HG03457 (cell line): ENCODE measurements around the gene MAMLD1.

Experiments
- ATAC-seq: cut with Tn5 transposase; IDR thresholded peaks from one replicate; pipeline ENCODE4 v1.9.1; 2021; ENCODE audit warnings: moderate number of reproducible peaks; ENCODE audit not compliant: unreplicated experiment

MAMLD1 gene

GRCh38 chrX:150352114-150352513 lies 11.0 kb upstream of the MAMLD1 start:
- ATAC-seq, result no peak

- ATAC-seq, result no peak
Measured at GRCh38 chrX:150352581-150352980, 10.5 kb upstream of the MAMLD1 start.

GRCh38 chrX:150355913-150356312 lies 7.2 kb upstream of the MAMLD1 start:
- no peak for ATAC-seq

GRCh38 chrX:150357790-150358189 lies 5.3 kb upstream of the MAMLD1 start:
- ATAC-seq, result no peak

- no peak for ATAC-seq
Measured at GRCh38 chrX:150358651-150359050, 4.5 kb upstream of the MAMLD1 start.

GRCh38 chrX:150360331-150360730 lies 2.8 kb upstream of the MAMLD1 start:
- ATAC-seq, result no peak

GRCh38 chrX:150361070-150361776 lies 1.9 kb upstream of the MAMLD1 start:
- no peak for ATAC-seq

GRCh38 chrX:150361777-150362351 lies 1.3 kb upstream of the MAMLD1 start:
- no peak for ATAC-seq

- no peak for ATAC-seq
Measured at GRCh38 chrX:150363561-150364346, 637 bp downstream of the MAMLD1 start.

- no peak for ATAC-seq
Measured at GRCh38 chrX:150364347-150365050, 1.4 kb downstream of the MAMLD1 start.

- no peak for ATAC-seq
Measured at GRCh38 chrX:150365051-150365989, 2.2 kb downstream of the MAMLD1 start.

GRCh38 chrX:150365990-150366911 lies 3.1 kb downstream of the MAMLD1 start:
- ATAC-seq, result no peak

GRCh38 chrX:150366951-150367545 lies 3.9 kb downstream of the MAMLD1 start:
- no peak for ATAC-seq

- ATAC-seq, result no peak
Measured at GRCh38 chrX:150370589-150371312, 7.6 kb downstream of the MAMLD1 start.

- ATAC-seq, result no peak
Measured at GRCh38 chrX:150371877-150372276, 8.8 kb downstream of the MAMLD1 start.

GRCh38 chrX:150372280-150372679 lies 9.2 kb downstream of the MAMLD1 start:
- ATAC-seq, result no peak

GRCh38 chrX:150372756-150373155 lies 9.6 kb downstream of the MAMLD1 start:
- no peak for ATAC-seq

GRCh38 chrX:150375243-150375770 lies 12.2 kb downstream of the MAMLD1 start:
- no peak for ATAC-seq
